RWPE1 (cell line): ENCODE data around the gene SEC24B.
A peak's percentile ranks its signal among the peaks of the same experiment; 100 is the strongest.

Source experiments
- CTCF ChIA-PET: fragments of 350-600 bp; sonication (Branson Sonifier 250); formaldehyde crosslinking; extraction: SDS; loops from one replicate; lab custom pipeline; 2021; lab: Yijun Ruan, JAX
- POLR2A ChIA-PET: fragments of 400-600 bp; formaldehyde crosslinking; extraction: SDS; loops from one replicate; lab custom pipeline; 2020; ENCODE audit warnings: antibody characterized with exemption; ENCODE audit not compliant: low non-redundant PET; lab: Yijun Ruan, JAX
- DNase-seq: peaks from one replicate; pipeline ENCODE4 v3.0.0; 2012; ENCODE audit warnings: low spot score
- H3K27ac ChIP-seq: fragments of 450-650 bp; 2 replicates; pipeline ENCODE4 v1.5.1; 2017
- TF ChIP-seq, protein P1 (sequence below): fragments of 450-650 bp; conservative IDR thresholded peaks from 2 replicates; pipeline ENCODE4 v1.5.1; 2017; ENCODE audit warnings: low read depth, mild to moderate bottlenecking

Gene SEC24B

DNA sequence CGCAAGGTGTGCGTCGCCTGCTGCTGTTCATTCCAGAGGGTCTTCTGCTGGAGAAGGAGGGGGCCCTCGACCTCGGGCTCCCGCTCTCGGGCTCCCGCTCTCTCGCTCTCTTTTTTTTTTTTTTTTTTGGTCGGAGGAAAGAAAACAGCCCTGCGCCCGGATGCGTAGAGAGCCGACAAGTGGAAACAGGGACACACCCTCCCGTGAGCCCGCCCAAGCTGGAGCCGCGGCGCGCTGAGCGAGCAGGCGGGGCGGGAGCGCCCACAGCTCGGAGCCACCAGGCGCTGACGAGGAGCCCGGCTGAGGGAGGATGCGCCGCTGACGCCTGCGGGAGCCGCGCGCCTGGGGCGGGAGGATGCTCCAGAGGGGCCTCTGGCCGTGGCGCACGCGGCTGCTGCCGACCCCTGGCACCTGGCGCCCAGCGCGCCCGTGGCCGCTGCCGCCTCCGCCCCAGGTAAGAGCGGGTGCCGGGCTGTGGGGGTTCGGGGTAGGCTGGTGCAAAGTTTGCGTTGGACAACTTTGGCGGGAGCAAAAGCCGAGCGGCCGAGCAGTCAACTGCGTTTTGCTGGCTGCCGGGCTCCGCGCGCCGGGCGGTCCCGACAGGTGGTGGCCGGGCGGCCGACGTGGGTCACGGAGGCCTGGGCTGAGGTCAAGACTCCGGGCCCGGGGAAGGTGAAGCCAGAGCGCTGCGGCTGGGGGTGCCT, 126.5 kb downstream of the SEC24B start, which contains the start of gene MCUB:
MCUB (plus strand) TSS at position 264 of the 704 bp plus-strand sequence; CDS start at position 356, 92 bp downstream.
- DNase-seq: peak; percentile 89
- H3K27ac ChIP-seq: peak within 1 kb of the TSS; percentile 93
- ChIA-PET CTCF (interaction anchor here (0.6 kb wide), 1 partner anchor 738 kb away, joined by 3 read pairs; no protein-coding TSS in a partner anchor), POLR2A (interaction anchor here (0.6 kb wide), 2 partner anchors 92 to 202 kb away, joined by 3 to 4 read pairs; no protein-coding TSS in a partner anchor)
- TF ChIP-seq, protein P1, sequence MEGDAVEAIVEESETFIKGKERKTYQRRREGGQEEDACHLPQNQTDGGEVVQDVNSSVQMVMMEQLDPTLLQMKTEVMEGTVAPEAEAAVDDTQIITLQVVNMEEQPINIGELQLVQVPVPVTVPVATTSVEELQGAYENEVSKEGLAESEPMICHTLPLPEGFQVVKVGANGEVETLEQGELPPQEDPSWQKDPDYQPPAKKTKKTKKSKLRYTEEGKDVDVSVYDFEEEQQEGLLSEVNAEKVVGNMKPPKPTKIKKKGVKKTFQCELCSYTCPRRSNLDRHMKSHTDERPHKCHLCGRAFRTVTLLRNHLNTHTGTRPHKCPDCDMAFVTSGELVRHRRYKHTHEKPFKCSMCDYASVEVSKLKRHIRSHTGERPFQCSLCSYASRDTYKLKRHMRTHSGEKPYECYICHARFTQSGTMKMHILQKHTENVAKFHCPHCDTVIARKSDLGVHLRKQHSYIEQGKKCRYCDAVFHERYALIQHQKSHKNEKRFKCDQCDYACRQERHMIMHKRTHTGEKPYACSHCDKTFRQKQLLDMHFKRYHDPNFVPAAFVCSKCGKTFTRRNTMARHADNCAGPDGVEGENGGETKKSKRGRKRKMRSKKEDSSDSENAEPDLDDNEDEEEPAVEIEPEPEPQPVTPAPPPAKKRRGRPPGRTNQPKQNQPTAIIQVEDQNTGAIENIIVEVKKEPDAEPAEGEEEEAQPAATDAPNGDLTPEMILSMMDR: no peak

DNA sequence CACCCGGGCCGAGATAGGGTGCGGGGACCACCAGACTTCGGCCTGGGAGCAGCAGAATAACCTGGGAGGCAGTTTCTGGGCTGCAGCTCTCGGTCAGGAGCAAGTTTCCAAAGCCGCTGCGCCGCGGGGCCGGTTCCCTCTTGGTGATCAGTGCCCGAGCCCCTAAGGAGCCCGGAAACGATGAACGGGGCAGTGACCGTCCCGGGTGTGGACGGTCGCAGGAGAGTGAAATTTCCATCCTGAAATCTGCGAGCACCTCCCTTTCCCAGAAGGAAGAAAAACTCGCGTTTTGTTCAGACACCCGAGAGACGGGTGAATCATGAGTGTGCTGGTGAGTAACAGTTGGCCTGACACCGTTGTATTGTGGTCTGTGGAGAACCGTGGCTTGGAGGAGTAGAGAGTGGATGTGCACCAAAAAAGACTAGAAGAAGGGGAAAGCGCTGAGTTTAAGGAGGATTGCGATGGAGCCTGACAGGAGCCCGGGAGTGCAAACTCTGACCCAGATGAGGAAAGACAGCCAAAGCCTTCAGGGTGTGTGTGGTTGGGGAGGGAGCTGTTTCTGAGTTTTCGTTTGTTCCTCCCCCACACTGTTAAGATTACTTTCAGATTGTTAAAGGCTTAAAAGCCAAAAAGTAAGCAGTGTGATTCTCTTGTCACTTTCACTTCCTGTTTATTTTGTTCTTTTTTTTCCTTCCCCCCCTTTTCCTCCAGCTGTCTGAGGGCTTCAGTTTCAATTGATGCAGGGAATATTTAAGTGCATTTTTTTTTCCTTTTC, 127.3 kb downstream of the SEC24B start:
- ChIA-PET POLR2A (interaction anchor here (0.6 kb wide), 1 partner anchor 92 kb away, joined by 3 read pairs; no protein-coding TSS in a partner anchor), CTCF (interaction anchor here (0.6 to 0.7 kb wide), 3 partner anchors 68 to 737 kb away, joined by 3 to 4 read pairs (median 3); no protein-coding TSS in a partner anchor)
- H3K27ac ChIP-seq: peak overlapping the region; percentile 93
- peak; percentile 67 for DNase-seq
- TF ChIP-seq, protein P1: no peak

DNA sequence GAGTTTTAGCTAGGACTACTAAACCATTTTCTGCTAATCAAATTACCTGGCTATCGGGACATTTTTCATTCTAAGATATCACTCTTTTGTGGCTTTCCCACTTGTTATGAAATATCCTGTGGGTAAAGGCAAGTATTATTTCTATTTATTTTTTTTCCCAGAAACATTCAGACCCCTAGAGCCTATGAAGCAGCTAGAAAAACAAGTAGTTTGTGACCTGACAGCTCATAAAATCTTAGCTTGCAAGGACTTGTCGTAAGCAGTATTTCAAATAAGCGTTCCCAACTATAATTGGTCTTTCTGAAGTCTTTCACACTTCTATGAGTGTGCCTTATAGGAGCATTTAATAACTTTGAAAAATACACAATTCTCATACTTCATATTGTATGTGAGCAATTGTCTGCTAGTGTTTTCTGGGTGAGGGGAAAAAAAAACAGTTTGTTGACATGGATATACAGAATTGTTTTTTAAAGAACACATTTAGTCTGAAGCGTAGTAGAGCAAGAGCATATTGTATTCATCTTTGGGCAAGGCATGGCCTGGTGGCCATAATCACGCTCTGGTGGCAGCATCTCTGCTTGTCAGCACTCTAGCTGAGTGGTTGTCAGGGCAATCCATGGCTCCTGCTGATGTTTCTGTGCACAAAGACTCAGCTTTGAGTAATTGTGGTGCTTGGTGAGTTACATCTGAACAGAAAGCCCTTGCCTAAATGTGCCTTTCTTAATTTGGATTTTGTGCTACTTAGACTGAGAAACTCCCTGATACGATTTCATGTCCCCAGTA, 129.0 kb downstream of the SEC24B start:
- TF ChIP-seq, protein P1: no peak
- ChIA-PET POLR2A (no interaction called here), CTCF (no interaction called here)
- DNase-seq: no peak
- no peak overlapping the region for H3K27ac ChIP-seq

DNA sequence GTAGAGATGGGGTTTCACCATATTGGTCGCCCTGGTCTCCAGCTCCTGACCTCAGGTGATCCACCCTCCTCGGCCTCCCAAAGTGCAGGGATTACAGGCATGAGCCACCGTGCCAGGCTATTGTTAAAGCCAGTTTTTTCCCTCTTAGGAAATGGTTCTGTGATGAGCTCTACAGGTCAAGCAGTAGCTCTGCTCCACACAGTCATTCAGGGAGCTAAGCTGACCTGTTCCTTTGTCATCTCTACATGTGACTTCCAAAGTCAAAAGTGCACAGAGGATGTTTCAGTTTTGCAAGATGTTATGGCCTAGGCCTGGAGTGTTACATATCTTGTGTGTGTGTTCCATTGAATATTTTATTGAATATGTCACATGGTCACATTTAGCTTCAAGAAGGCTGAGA, 137.9 kb downstream of the SEC24B start:
- TF ChIP-seq, protein P1: no peak
- no peak for DNase-seq
- CTCF ChIA-PET: interaction anchor here (0.7 to 1.1 kb wide), 2 partner anchors 17 to 138 kb away, joined by 3 to 4 read pairs; no protein-coding TSS in a partner anchor
- POLR2A ChIA-PET: no interaction called here
- H3K27ac ChIP-seq: no peak overlapping the region

DNA sequence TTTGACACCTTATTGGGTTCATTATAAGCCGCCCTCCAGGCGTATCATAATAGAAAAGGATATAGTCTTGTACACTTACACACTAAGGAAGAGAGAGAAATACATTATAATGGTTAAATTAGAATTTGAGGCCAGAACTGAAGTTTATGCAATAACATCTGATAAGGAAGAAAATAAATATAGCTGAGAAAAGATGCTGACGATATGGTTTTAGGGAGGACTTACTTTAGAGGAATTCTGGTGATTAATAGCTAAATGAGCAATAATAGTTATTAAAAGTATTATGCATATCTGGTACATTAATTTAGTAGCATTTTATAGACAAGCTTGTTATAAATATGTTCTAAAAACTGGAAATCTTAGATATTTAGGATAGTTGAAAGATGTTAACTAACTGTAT, 138.5 kb downstream of the SEC24B start:
- CTCF ChIA-PET: no interaction called here
- no peak overlapping the region for H3K27ac ChIP-seq
- DNase-seq: no peak
- POLR2A ChIA-PET: no interaction called here
- TF ChIP-seq, protein P1: no peak
